SK-N-SH (cell line): ENCODE results near the gene PCNA. TPM values are rescaled to one million over a fixed set of nuclear protein-coding genes. Genes with fewer than 3 reads are reported as not detected.

ENCODE experiments used
- CTCF ChIA-PET: fragments of 300-600, 350-600 bp; formaldehyde crosslinking; extraction: SDS; loops from one replicate; lab custom pipeline; 2021; lab: Yijun Ruan, JAX
- POLR2A ChIA-PET: fragments of 350-600 bp; sonication (Branson Sonifier 250); formaldehyde crosslinking; extraction: SDS; loops from one replicate; lab custom pipeline; 2020; ENCODE audit warnings: antibody characterized with exemption, inconsistent platforms; lab: Yijun Ruan, JAX
- DNase-seq: peaks from one replicate; pipeline ENCODE4 v3.0.0; 2012
- H2AFZ ChIP-seq: fragments of 200-600 bp; sonication (generic); 2 replicates; pipeline ENCODE4 v1.8.1; 2016; ENCODE audit warnings: antibody characterized with exemption, mild to moderate bottlenecking, low read depth
- H3F3A ChIP-seq: fragments of 200-600 bp; sonication (generic); replicated peaks from 2 replicates; pipeline ENCODE3; 2016; ENCODE audit warnings: antibody characterized with exemption, mild to moderate bottlenecking; ENCODE audit not compliant: insufficient read depth
- H3K27ac ChIP-seq, 2 experiments: fragments of 200-500 bp in 1 of 2; fragments of 200-600 bp in 1 of 2; sonication (Bioruptor generic) in 1 of 2; sonication (generic), shearing (Covaris generic) in 1 of 2; 2 replicates each; pipeline versions ENCODE4 v1.5.1 to v1.6.1; 2014 to 2016; ENCODE audit warnings: low read depth in 2 of 2, inconsistent platforms in 1 of 2, low read length in 1 of 2, mild to moderate bottlenecking in 1 of 2, mixed read lengths in 1 of 2
- H3K27me3 ChIP-seq: fragments of 200-600 bp; sonication (generic), shearing (Covaris generic); 2 replicates; pipeline ENCODE4 v1.6.1; 2016; ENCODE audit warnings: mixed run types; ENCODE audit not compliant: insufficient read depth
- H3K36me3 ChIP-seq, 2 experiments: fragments of 200-500 bp in 1 of 2; fragments of 200-600 bp in 1 of 2; sonication (Bioruptor generic) in 1 of 2; sonication (generic) in 1 of 2; replicated peaks in 1 of 2; 2 replicates each; pipeline versions ENCODE3 to v1.5.1; 2014 to 2016; ENCODE audit warnings: low read length in 1 of 2, mild to moderate bottlenecking in 1 of 2; ENCODE audit not compliant: insufficient read depth in 2 of 2, control insufficient read depth in 1 of 2
- H3K4me1 ChIP-seq, 2 experiments: fragments of 200-500 bp in 1 of 2; fragments of 200-600 bp in 1 of 2; sonication (Bioruptor generic) in 1 of 2; sonication (generic), shearing (Covaris generic) in 1 of 2; 2 replicates each; pipeline versions ENCODE4 v1.5.1 to v1.6.1; 2014 to 2016; ENCODE audit warnings: low read depth in 1 of 2, low read length in 1 of 2, mixed run types in 1 of 2; ENCODE audit not compliant: insufficient read depth in 2 of 2, control insufficient read depth in 1 of 2
- H3K4me2 ChIP-seq: fragments of 200-600 bp; sonication (generic), shearing (Covaris generic); 2 replicates; pipeline ENCODE4 v1.6.1; 2017; ENCODE audit warnings: mixed run types
- H3K4me3 ChIP-seq, 2 experiments: fragments of 200-500 bp in 1 of 2; fragments of 200-600 bp in 1 of 2; sonication (Bioruptor generic) in 1 of 2; sonication (generic), shearing (Covaris generic) in 1 of 2; 2 replicates each; pipeline versions ENCODE4 v1.5.1 to v1.8.1; 2014 to 2016; ENCODE audit warnings: low read depth in 2 of 2, inconsistent platforms in 1 of 2, low read length in 1 of 2, mild to moderate bottlenecking in 1 of 2, mixed read lengths in 1 of 2, moderate library complexity in 1 of 2
- H3K79me2 ChIP-seq: fragments of 200-600 bp; sonication (generic); 2 replicates; pipeline ENCODE4 v1.8.1; 2017; ENCODE audit warnings: mild to moderate bottlenecking; ENCODE audit not compliant: insufficient read depth
- H3K9ac ChIP-seq: fragments of 200-600 bp; sonication (generic); 2 replicates; pipeline ENCODE4 v1.6.1; 2017; ENCODE audit warnings: mixed run types
- H3K9me2 ChIP-seq: fragments of 200-600 bp; sonication (generic); 2 replicates; pipeline ENCODE4 v1.6.1; 2017; ENCODE audit warnings: mixed run types
- H3K9me3 ChIP-seq: fragments of 200-600 bp; sonication (generic); 2 replicates; pipeline ENCODE4 v1.6.1; 2017; ENCODE audit warnings: mixed run types, mild to moderate bottlenecking, moderate library complexity
- H4K20me1 ChIP-seq: fragments of 200-600 bp; sonication (generic); 2 replicates; pipeline ENCODE4 v1.6.1; 2017; ENCODE audit warnings: mild to moderate bottlenecking, mixed run types; ENCODE audit not compliant: insufficient read depth
- ELF1 ChIP-seq: IDR thresholded peaks from 2 replicates; pipeline ENCODE4 v1.4.0; 2012
- EZH2phosphoT487 ChIP-seq: fragments of 200-600 bp; sonication (generic); IDR thresholded peaks from 2 replicates; pipeline ENCODE4 v1.6.1; 2017; ENCODE audit warnings: low read depth, mixed run types, mild to moderate bottlenecking, antibody characterized with exemption, moderate library complexity, borderline replicate concordance
- GABPA ChIP-seq: IDR thresholded peaks from 2 replicates; pipeline ENCODE4 v1.4.0; 2012; ENCODE audit warnings: low read depth, mild to moderate bottlenecking
- JUND ChIP-seq: IDR thresholded peaks from 2 replicates; pipeline ENCODE4 v1.4.0; 2012
- POLR2AphosphoS5 ChIP-seq: IDR thresholded peaks from 2 replicates; pipeline ENCODE4 v1.6.1; 2012; ENCODE audit warnings: low read depth, low read length
- RCOR1 ChIP-seq: fragments of 150-350 bp; IDR thresholded peaks from 2 replicates; pipeline ENCODE4 v1.6.1; 2017; ENCODE audit warnings: antibody characterized with exemption, low read length
- RFX5 ChIP-seq: IDR thresholded peaks from 2 replicates; pipeline ENCODE4 v1.6.1; 2012; ENCODE audit warnings: mild to moderate bottlenecking, improper control_type of control experiment, low read length
- TEAD4 ChIP-seq: IDR thresholded peaks from 2 replicates; pipeline ENCODE4 v1.4.0; 2012; ENCODE audit warnings: mild to moderate bottlenecking, borderline replicate concordance; ENCODE audit not compliant: insufficient read depth
- YY1 ChIP-seq: IDR thresholded peaks from 2 replicates; pipeline ENCODE4 v1.4.0; 2012; ENCODE audit warnings: low read depth, mild to moderate bottlenecking
- WGBS: methylation state at CpG from one replicate; pipeline ENCODE4 v1.1.6; 2017; ENCODE audit warnings: low lambda C conversion rate; 5-methylcytosine and 5-hydroxymethylcytosine counted together
- polyA plus RNA-seq, 3 experiments: library from polyadenylated mRNA; depleted of rRNA; stranded (reverse); fragments of >200 nt; gene quantifications; 2 replicates each; pipeline ENCODE4 v1.2.3, GENCODE V29; 2012
- TF ChIP-seq, protein P1 (sequence below): fragments of 150-350 bp; IDR thresholded peaks from 2 replicates; pipeline ENCODE4 v1.6.1; 2016; ENCODE audit warnings: mild to moderate bottlenecking, low read depth, low read length
- TF ChIP-seq, protein P2 (sequence below): IDR thresholded peaks from 2 replicates; pipeline ENCODE4 v1.6.1; 2012; ENCODE audit warnings: mild to moderate bottlenecking, low read depth, low read length, moderate library complexity

The PCNA gene
- polyA plus RNA-seq, 1 of the 3 experiments (the other 2 are of a cell fraction), result 185 TPM

DNA sequence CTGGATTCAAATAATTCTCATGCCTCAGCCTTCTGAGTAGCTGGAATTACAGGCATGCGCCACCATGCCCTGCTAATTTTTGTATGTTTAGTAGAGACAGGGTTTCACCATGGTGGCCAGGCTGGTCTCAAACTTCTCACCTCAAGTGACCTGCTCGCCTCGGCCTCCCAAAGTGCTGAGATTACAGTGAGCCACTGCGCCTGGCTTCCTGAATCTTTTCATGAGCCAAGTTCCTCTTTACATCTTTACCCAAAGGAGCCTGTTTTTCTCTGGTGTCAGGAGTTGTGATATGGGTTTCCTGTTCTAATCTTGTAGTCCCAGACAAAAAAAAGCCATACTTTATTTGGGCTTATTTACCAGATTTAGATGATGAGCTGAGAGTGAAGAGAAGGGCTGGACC, 34.4 kb downstream of the PCNA start:
- Histone ChIP-seq H3K4me2 (no peak overlapping the region), H2AFZ (no peak overlapping the region), H3K79me2 (no peaks in the 10 kb centered on the region), H4K20me1 (no peaks in the 10 kb centered on the region), H3K4me1 (no peaks in the 10 kb centered on the region), H3K36me3 (no peaks in the 10 kb centered on the region), H3K9ac (no peak overlapping the region), H3K9me2 (no peaks in the 10 kb centered on the region), H3K27ac (no peak overlapping the region), H3K27me3 (no peaks in the 10 kb centered on the region), H3K4me3 (no peak overlapping the region), H3F3A (no peaks in the 10 kb centered on the region), H3K9me3 (no peaks in the 10 kb centered on the region)
- ChIA-PET CTCF (interaction anchor here (0.7 to 2.3 kb wide), 2 partner anchors 15 to 16 kb away, joined by 3 to 5 read pairs; no protein-coding TSS in a partner anchor), POLR2A (no interaction called here)
- no peak for DNase-seq
- no peak for TF ChIP-seq POLR2AphosphoS5
- TF ChIP-seq YY1, result no peak
- 94% methylated on average over 4 of the region's 4 CpGs for WGBS

DNA sequence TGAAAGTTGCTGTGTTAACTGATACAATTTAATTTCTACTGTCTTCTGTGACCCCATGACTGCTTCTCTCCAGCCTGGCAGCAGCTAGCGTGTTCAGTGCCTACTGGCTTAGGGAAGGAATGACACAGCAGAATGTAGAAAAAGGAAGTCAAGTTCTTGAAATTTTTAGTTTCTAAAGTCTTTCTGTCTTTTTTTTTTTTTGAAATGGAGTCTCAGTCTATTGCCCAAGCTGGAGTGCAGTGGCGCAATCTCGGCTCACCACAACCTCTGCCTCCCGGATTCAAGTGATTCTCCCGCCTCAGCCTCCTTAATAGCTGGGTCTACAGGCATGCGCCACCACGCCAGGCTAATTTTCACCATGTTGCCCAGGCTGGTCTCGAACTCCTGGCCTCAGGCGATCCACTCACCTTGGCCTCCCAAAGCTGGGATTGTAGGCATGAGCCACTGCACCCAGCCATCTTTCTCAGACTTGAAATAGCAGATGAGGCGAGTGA, 39.3 kb downstream of the PCNA start:
- WGBS, result 94% methylated on average over 10 of the region's 10 CpGs
- Histone ChIP-seq H3K4me3 (no peak overlapping the region), H3K79me2 (no peaks in the 10 kb centered on the region), H3F3A (no peaks in the 10 kb centered on the region), H3K4me1 (no peaks in the 10 kb centered on the region), H3K27ac (no peak overlapping the region), H3K27me3 (no peaks in the 10 kb centered on the region), H3K4me2 (no peak overlapping the region), H3K9me3 (no peaks in the 10 kb centered on the region), H3K9me2 (no peaks in the 10 kb centered on the region), H3K9ac (no peak overlapping the region), H2AFZ (no peak overlapping the region), H4K20me1 (no peaks in the 10 kb centered on the region), H3K36me3 (no peaks in the 10 kb centered on the region)
- DNase-seq, result no peak
- CTCF ChIA-PET, result interaction anchor here (2.0 kb wide), 2 partner anchors 18 to 124 kb away, joined by 5 read pairs; no protein-coding TSS in a partner anchor
- TF ChIP-seq, protein P1, sequence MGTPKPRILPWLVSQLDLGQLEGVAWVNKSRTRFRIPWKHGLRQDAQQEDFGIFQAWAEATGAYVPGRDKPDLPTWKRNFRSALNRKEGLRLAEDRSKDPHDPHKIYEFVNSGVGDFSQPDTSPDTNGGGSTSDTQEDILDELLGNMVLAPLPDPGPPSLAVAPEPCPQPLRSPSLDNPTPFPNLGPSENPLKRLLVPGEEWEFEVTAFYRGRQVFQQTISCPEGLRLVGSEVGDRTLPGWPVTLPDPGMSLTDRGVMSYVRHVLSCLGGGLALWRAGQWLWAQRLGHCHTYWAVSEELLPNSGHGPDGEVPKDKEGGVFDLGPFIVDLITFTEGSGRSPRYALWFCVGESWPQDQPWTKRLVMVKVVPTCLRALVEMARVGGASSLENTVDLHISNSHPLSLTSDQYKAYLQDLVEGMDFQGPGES, result no peak
- TF ChIP-seq ELF1 (no peak), RFX5 (no peak), RCOR1 (no peak), TEAD4 (no peak), EZH2phosphoT487 (no peak), JUND (no peak), GABPA (no peak)
- TF ChIP-seq, protein P2, sequence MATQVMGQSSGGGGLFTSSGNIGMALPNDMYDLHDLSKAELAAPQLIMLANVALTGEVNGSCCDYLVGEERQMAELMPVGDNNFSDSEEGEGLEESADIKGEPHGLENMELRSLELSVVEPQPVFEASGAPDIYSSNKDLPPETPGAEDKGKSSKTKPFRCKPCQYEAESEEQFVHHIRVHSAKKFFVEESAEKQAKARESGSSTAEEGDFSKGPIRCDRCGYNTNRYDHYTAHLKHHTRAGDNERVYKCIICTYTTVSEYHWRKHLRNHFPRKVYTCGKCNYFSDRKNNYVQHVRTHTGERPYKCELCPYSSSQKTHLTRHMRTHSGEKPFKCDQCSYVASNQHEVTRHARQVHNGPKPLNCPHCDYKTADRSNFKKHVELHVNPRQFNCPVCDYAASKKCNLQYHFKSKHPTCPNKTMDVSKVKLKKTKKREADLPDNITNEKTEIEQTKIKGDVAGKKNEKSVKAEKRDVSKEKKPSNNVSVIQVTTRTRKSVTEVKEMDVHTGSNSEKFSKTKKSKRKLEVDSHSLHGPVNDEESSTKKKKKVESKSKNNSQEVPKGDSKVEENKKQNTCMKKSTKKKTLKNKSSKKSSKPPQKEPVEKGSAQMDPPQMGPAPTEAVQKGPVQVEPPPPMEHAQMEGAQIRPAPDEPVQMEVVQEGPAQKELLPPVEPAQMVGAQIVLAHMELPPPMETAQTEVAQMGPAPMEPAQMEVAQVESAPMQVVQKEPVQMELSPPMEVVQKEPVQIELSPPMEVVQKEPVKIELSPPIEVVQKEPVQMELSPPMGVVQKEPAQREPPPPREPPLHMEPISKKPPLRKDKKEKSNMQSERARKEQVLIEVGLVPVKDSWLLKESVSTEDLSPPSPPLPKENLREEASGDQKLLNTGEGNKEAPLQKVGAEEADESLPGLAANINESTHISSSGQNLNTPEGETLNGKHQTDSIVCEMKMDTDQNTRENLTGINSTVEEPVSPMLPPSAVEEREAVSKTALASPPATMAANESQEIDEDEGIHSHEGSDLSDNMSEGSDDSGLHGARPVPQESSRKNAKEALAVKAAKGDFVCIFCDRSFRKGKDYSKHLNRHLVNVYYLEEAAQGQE, result no peak
- POLR2A ChIA-PET, result no interaction called here
